ENCODE data around the gene SV2A.
"Not testable (repeated sequence)": the region's sequence is repeated elsewhere in the genome, so short reads cannot be mapped to it uniquely, and the experiment has no call there.

SV2A gene, protein sequence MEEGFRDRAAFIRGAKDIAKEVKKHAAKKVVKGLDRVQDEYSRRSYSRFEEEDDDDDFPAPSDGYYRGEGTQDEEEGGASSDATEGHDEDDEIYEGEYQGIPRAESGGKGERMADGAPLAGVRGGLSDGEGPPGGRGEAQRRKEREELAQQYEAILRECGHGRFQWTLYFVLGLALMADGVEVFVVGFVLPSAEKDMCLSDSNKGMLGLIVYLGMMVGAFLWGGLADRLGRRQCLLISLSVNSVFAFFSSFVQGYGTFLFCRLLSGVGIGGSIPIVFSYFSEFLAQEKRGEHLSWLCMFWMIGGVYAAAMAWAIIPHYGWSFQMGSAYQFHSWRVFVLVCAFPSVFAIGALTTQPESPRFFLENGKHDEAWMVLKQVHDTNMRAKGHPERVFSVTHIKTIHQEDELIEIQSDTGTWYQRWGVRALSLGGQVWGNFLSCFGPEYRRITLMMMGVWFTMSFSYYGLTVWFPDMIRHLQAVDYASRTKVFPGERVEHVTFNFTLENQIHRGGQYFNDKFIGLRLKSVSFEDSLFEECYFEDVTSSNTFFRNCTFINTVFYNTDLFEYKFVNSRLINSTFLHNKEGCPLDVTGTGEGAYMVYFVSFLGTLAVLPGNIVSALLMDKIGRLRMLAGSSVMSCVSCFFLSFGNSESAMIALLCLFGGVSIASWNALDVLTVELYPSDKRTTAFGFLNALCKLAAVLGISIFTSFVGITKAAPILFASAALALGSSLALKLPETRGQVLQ

GRCh38 chr1:149917571-149918144 is at the start of gene SV2A:
SV2A (minus strand) TSS chr1:149917844; CDS start chr1:149913840, 4,004 bp downstream.
- DNase-seq = peak in 12 of 14 donors; percentile 7 to 88 (median 40)

GRCh38 chr1:149967041-149967440 is 49.4 kb upstream of the SV2A start:
- DNase-seq = no peak

DNA sequence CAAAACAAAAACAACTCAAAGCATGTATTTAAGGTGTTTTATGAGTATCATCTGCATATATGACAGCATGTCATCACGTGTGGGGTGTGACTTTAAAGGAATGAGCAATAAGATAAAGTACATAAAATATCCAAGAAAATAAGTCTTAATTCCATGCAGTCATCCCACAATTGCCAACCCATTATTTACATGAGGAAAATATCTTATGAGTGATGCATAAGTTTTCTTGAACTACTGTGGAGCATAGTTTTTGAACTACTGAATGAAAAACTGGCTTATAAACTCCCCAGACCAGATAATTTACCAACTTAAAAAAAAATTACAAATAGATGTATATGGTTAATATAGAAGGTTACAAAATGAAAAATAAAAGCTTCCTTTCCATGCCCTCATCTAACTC is 48.8 kb upstream of the SV2A start:
- DNase-seq = no peak

GRCh38 chr1:149965440-149965839 is 47.8 kb upstream of the SV2A start:
- no peak for DNase-seq

GRCh38 chr1:149963358-149963757 is 45.7 kb upstream of the SV2A start:
- DNase-seq = peak in 1 of 14 donors; percentile 9

DNA sequence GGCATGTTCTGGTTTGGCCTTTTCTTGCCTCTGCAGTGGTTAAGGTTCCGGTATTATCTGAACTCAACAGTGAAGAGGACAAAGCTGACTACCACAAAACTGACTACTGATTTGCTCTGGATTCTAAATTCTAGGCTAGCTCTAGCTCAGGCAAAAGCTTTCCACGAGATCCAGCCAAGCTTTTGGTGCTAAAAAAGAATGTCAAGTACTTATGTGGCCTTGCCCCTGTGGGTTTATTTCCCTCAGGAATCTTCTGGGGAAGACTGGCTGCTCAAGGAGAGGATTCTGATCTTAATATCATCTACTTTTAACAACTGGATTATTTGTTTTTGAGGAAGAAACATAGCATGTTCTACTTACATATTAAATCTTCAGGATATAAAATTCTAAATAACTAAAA is 45.1 kb upstream of the SV2A start:
- DNase-seq = no peak

GRCh38 chr1:149962039-149962647 is 44.5 kb upstream of the SV2A start:
- DNase-seq = peak in 7 of 14 donors; percentile 8 to 63 (median 25)

GRCh38 chr1:149957548-149957947 is 39.9 kb upstream of the SV2A start:
- DNase-seq = not testable (repeated sequence)

DNA sequence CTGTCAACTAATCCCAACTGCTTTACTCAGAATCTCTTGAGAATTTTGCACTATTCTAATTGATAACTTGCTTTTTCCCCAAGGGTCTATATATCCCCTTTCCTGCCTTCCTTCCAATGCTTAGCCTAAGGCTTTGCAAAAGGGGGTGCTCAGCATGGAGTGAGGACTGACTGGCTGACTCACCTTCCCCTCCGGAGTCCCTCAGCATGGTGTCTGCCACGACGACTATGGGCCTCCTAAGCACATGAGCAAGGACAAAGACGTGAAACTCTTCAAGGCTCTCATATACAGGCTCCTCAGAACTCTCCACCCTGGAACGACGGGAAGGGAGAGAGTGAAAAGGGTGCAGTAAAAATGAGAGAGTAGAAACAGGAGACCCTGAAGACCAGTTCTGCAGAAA is 32.3 kb upstream of the SV2A start:
- no peak for DNase-seq

DNA sequence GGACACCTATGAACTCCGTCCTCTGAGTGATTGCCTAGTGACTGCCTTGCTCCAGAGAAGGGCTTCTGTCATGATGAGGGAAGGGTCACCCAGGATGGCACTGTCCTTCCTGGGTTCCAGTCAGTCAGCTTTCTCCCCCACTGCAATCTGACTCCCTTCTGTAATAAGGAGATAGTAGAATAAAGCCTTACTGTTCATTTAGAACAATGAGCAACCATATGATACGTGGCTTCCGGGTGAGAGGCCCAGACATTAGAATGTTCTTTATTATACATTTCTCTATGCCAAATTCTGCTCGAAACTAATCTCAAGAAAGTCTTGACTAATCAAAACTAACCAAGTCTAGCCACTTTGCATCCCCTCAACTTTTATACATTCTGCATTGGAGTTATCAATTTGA is 27.6 kb upstream of the SV2A start:
- peak in 2 of 14 donors; percentile 31 to 52 for DNase-seq

DNA sequence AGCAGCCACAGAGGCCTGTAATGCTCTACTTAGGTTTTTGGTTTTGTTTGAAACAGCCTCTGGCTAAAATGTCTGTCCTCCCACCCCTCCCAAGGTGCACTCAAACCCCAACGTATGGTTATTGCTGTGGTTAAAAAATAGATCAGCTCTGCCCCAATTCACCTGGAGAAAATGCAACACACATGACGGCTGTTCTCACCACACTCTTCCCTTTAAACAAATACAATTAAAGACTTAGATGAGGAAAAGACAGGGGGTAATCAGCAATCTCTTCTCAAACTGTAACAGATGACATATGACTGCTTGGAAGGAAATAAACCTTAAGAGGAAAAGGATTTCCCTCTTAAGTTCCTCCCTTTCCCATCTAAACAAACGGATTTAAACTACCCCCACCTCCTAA is 25.2 kb upstream of the SV2A start:
- no peak for DNase-seq

DNA sequence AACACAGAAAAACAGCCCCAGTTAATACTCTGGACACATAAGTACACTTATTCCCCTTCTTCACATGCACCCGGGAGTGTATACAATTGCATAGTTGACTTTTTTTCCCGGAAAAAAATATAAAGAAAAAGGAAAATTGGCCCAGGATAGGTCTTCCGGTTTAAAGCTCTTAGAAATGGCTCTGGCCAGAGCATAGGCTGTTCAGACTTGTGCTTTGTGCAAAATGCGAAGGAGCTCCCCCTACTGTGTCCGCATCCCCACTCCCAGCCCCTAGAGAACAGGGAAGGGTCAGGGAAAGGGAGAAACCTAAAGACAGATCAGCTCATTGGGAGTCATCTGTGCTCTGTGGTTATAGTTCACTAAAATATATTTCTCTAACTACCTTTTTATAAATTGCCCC is 24.6 kb upstream of the SV2A start:
- peak in 2 of 14 donors; percentile 7 to 16 for DNase-seq

GRCh38 chr1:149940427-149940826 is 22.8 kb upstream of the SV2A start:
- no peak for DNase-seq

DNA sequence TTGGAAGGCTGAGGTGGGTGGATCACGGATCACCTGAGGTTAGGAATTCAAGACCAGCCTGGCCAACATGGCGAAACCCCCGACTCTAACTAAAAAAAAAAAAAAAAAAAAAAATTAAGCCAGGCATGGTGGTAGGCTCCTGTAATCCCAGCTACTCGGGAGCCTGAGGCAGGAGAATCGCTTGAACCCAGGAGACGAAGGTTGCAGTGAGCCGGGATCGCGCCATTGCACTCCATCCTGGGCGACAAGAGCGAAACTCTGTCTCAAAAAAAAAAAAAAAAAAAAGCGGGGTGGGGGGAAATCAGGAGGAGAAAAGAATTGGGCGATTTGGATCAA is 21.0 kb upstream of the SV2A start:
- not testable (repeated sequence) for DNase-seq

DNA sequence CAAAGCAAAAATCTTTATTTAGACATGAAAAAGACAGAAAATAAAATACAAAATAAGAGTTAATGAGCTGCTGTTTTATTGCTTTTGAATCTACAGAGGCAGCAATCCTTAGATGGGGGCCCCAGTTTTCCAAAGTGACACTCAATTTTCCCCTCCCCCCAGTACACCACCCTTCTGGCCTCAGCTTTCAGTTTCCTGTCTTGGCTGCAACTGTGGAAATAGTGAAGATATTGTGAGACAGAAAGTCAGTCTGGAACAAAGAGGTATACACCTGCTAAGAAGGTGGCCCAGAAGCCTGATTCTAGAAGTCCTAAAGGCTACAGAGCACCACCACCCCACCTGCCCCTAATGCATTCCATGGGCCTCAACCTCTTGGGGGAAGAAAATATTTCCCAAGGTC is 20.1 kb upstream of the SV2A start:
- no peak for DNase-seq

DNA sequence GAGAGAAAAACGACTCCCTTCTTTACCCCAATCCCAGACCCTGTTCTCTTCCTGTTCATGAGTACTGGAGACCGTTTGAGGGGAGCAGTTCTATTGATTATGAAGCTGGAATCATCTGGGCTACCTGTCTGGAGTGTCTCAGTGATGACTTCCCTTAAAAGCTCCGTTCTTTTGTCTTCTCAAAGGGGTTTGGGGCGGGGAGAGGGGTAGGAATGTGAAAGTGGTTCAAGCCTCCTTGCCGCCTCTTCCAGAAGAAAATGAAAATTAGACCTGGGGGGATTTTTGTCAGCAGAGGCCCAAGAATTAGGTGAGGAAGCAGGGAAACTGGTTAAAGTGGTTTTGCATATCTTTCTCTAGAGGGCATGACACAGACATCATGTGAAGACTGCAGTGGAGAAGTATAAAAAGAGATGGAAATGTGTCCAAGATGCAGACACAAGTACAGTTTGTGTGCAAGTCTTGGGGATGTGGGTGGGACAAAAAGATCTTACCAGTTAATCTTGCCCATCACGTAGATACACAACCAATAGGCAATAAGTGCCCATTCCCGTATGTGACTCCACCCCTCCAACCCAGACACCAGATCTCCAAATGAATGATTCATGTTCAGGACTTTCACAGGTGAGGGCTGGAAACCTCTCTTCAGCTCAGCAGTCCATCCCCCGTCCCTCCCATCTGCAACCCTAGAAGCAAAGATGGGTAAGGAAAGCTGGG is 19.5 kb upstream of the SV2A start:
- peak in 1 of 14 donors; percentile 28 for DNase-seq

GRCh38 chr1:149936170-149936991 is 18.7 kb upstream of the SV2A start, which contains the start of gene MTMR11:
MTMR11 (minus strand) TSS chr1:149936879; CDS start chr1:149936647, 232 bp downstream.
- peak in 1 of 14 donors; percentile 25 for DNase-seq

GRCh38 chr1:149934356-149934755 is 16.7 kb upstream of the SV2A start:
- peak in 1 of 14 donors; percentile 23 for DNase-seq

DNA sequence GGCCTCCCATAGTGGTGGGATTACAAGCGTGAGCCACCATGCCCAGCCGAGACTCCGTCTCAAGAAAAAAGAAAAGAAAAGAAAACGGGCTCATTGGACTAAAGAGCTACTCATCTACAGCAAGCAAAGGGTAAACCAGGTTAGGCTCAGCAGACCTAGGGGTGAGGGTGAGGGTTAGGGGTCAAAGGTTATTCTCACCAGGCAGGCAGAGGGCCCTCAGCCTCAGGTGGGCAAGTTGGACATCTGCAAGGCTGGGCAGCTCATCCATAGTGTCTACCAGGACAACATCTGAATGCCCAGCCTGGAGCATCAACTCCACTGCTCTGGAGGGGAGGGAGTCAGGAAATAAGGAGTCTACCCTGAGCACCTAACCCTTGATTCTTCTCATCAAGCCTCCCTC is 15.6 kb upstream of the SV2A start:
- no peak for DNase-seq

DNA sequence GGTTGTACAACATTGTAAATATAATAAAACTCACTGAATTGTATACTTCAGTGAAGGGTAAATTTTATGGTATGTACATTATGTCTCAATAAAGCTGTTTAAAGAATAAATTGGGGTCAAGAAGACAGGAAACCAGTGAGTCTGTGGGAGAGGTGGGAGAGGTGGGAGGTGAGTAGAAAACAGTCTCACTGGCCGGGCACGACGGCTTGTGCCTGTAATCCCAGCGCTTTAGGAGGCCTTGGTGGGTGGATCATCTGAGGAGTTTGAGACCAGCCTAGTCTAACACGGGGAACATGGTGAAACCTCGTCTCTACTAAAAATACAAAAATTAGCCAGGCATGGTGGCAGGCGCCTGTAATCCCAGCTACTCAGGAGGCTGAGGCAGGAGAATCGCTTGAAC is 14.8 kb upstream of the SV2A start:
- DNase-seq = no peak

- no peak for DNase-seq
Observed at GRCh38 chr1:149931212-149931790, 13.7 kb upstream of the SV2A start.

Measured in C1 segment of cervical spinal cord (tissue), 14 donors.